HCT116 (cell line): ENCODE data around the gene SLC35F3.

Experiments used
- EZH2phosphoT487 ChIP-seq: fragments of 200-600 bp; IDR thresholded peaks from 2 replicates; pipeline ENCODE4 v1.6.1; 2018; ENCODE audit warnings: antibody characterized with exemption, borderline replicate concordance
- FOSL1 ChIP-seq: IDR thresholded peaks from 2 replicates; pipeline ENCODE4 v1.6.1; 2012; ENCODE audit warnings: low read depth
- RAD21 ChIP-seq: IDR thresholded peaks from 2 replicates; pipeline ENCODE4 v1.6.1; 2012; ENCODE audit warnings: low read depth, mild to moderate bottlenecking
- TF ChIP-seq, protein P1 (sequence below), 3 experiments: fragments of 200-600 bp in 1 of 3; sonication (generic) in 1 of 3; IDR thresholded peaks in 2 of 3; conservative IDR thresholded peaks in 1 of 3; 2 replicates each; pipeline ENCODE4 v1.5.1; 2012 to 2017; ENCODE audit warnings: low read depth in 2 of 3, low read length in 2 of 3, antibody characterized with exemption in 1 of 3, borderline replicate concordance in 1 of 3, control low read depth in 1 of 3, mild to moderate bottlenecking in 1 of 3, mixed read lengths in 1 of 3, mixed run types in 1 of 3, moderate library complexity in 1 of 3; ENCODE audit not compliant: insufficient read depth in 1 of 3
- TF ChIP-seq, protein P2 (sequence below): IDR thresholded peaks from 2 replicates; pipeline ENCODE4 v1.6.1; 2012; ENCODE audit warnings: low read depth

GRCh38 chr1:233993651-233994050, 89.2 kb downstream of the SLC35F3 start:
- TF ChIP-seq, protein P1, sequence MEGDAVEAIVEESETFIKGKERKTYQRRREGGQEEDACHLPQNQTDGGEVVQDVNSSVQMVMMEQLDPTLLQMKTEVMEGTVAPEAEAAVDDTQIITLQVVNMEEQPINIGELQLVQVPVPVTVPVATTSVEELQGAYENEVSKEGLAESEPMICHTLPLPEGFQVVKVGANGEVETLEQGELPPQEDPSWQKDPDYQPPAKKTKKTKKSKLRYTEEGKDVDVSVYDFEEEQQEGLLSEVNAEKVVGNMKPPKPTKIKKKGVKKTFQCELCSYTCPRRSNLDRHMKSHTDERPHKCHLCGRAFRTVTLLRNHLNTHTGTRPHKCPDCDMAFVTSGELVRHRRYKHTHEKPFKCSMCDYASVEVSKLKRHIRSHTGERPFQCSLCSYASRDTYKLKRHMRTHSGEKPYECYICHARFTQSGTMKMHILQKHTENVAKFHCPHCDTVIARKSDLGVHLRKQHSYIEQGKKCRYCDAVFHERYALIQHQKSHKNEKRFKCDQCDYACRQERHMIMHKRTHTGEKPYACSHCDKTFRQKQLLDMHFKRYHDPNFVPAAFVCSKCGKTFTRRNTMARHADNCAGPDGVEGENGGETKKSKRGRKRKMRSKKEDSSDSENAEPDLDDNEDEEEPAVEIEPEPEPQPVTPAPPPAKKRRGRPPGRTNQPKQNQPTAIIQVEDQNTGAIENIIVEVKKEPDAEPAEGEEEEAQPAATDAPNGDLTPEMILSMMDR (IDR thresholded peaks at IDR 0.05 in 2 of 3, conservative IDR thresholded peaks at IDR 0.05 in 1 of 3; ENCODE audit: borderline replicate concordance in 1 of 3, insufficient read depth in 1 of 3, low read depth in 2 of 3, low read length in 2 of 3): no peak
- TF ChIP-seq EZH2phosphoT487: no peak
- peak; percentile 27; the same call in 1 of the 2 replicates for TF ChIP-seq RAD21
- TF ChIP-seq FOSL1: peak; percentile 96
- TF ChIP-seq, protein P2, sequence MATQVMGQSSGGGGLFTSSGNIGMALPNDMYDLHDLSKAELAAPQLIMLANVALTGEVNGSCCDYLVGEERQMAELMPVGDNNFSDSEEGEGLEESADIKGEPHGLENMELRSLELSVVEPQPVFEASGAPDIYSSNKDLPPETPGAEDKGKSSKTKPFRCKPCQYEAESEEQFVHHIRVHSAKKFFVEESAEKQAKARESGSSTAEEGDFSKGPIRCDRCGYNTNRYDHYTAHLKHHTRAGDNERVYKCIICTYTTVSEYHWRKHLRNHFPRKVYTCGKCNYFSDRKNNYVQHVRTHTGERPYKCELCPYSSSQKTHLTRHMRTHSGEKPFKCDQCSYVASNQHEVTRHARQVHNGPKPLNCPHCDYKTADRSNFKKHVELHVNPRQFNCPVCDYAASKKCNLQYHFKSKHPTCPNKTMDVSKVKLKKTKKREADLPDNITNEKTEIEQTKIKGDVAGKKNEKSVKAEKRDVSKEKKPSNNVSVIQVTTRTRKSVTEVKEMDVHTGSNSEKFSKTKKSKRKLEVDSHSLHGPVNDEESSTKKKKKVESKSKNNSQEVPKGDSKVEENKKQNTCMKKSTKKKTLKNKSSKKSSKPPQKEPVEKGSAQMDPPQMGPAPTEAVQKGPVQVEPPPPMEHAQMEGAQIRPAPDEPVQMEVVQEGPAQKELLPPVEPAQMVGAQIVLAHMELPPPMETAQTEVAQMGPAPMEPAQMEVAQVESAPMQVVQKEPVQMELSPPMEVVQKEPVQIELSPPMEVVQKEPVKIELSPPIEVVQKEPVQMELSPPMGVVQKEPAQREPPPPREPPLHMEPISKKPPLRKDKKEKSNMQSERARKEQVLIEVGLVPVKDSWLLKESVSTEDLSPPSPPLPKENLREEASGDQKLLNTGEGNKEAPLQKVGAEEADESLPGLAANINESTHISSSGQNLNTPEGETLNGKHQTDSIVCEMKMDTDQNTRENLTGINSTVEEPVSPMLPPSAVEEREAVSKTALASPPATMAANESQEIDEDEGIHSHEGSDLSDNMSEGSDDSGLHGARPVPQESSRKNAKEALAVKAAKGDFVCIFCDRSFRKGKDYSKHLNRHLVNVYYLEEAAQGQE: no peak
